DOHH2 (cell line): Measurements from ENCODE around the gene SRD5A1.

Experiments
- H3F3A ChIP-seq: fragments of 200-600 bp; sonication (generic), shearing (Covaris generic); 2 replicates; pipeline ENCODE4 v1.6.0; 2016; ENCODE audit warnings: antibody characterized with exemption, mild to moderate bottlenecking; ENCODE audit not compliant: control insufficient read depth, insufficient read depth
- H3K27ac ChIP-seq: fragments of 200-600 bp; sonication (generic); 2 replicates; pipeline ENCODE4 v1.5.1; 2014; ENCODE audit warnings: low read depth, mild to moderate bottlenecking, low read length, moderate library complexity
- H3K27me3 ChIP-seq: fragments of 200-600 bp; sonication (generic); 2 replicates; pipeline ENCODE4 v1.6.1; 2014; ENCODE audit warnings: mild to moderate bottlenecking, low read length, mixed read lengths; ENCODE audit not compliant: control insufficient read depth
- H3K36me3 ChIP-seq: fragments of 200-600 bp; sonication (generic); 2 replicates; pipeline ENCODE4 v1.6.1; 2014; ENCODE audit warnings: mild to moderate bottlenecking, low read length, moderate library complexity, mixed read lengths; ENCODE audit not compliant: control insufficient read depth
- H3K4me1 ChIP-seq: fragments of 200-600 bp; sonication (generic); 2 replicates; pipeline ENCODE4 v1.6.1; 2014; ENCODE audit warnings: mild to moderate bottlenecking, low read length, mixed read lengths; ENCODE audit not compliant: control insufficient read depth
- H3K4me2 ChIP-seq: fragments of 200-600 bp; sonication (generic); 2 replicates; pipeline ENCODE4 v1.6.0; 2014; ENCODE audit warnings: mild to moderate bottlenecking, low read length, moderate library complexity
- H3K4me3 ChIP-seq: fragments of 200-600 bp; sonication (generic); 2 replicates; pipeline ENCODE4 v1.5.1; 2014; ENCODE audit warnings: mild to moderate bottlenecking, low read length, mixed read lengths
- H3K79me2 ChIP-seq: fragments of 200-600 bp; sonication (generic); 2 replicates; pipeline ENCODE4 v1.6.1; 2014; ENCODE audit warnings: mild to moderate bottlenecking, low read length, mixed read lengths; ENCODE audit not compliant: control insufficient read depth
- H3K9me2 ChIP-seq: fragments of 200-600 bp; sonication (generic); replicated peaks from 2 replicates; pipeline ENCODE4 v1.6.1; 2014; ENCODE audit warnings: mild to moderate bottlenecking, low read length, mixed read lengths; ENCODE audit not compliant: control insufficient read depth
- H3K9me3 ChIP-seq: fragments of 200-600 bp; sonication (generic); 2 replicates; pipeline ENCODE4 v1.6.1; 2014; ENCODE audit warnings: antibody characterized with exemption, low read length, mixed read lengths; ENCODE audit not compliant: control insufficient read depth, insufficient read depth
- H4K20me1 ChIP-seq: fragments of 200-600 bp; sonication (generic); 2 replicates; pipeline ENCODE4 v1.6.0; 2014; ENCODE audit warnings: low read depth, mild to moderate bottlenecking, antibody characterized with exemption, low read length, moderate library complexity; ENCODE audit not compliant: control insufficient read depth, insufficient read depth
- CTCF ChIP-seq: fragments of 200-600 bp; sonication (generic); IDR thresholded peaks from one replicate; pipeline ENCODE4 v1.5.1; 2014; ENCODE audit warnings: antibody characterized with exemption, mild to moderate bottlenecking, low read depth, low read length; ENCODE audit not compliant: poor library complexity, severe bottlenecking
- EZH2phosphoT487 ChIP-seq: fragments of 200-600 bp; sonication (generic); IDR thresholded peaks from 2 replicates; pipeline ENCODE4 v1.6.1; 2017; ENCODE audit warnings: borderline replicate concordance, mild to moderate bottlenecking, antibody characterized with exemption, low read length, moderate library complexity, mixed read lengths

The SRD5A1 gene

GRCh38 chr5:6673963-6674362 lies 40.7 kb downstream of the SRD5A1 start:
- H3K27ac ChIP-seq: no peak overlapping the region
- H3F3A ChIP-seq: no peaks in the 10 kb centered on the region
- no peak overlapping the region for H3K4me2 ChIP-seq
- H3K9me3 ChIP-seq: no peaks in the 10 kb centered on the region
- no peaks in the 10 kb centered on the region for H4K20me1 ChIP-seq
- no peaks in the 10 kb centered on the region; the same call in 1 of the 2 replicates for H3K36me3 ChIP-seq
- H3K9me2 ChIP-seq: no peaks in the 10 kb centered on the region
- no peaks in the 10 kb centered on the region for H3K4me1 ChIP-seq
- no peak for TF ChIP-seq EZH2phosphoT487
- no peak for TF ChIP-seq CTCF
- H3K4me3 ChIP-seq: no peak overlapping the region
- H3K27me3 ChIP-seq: no peaks in the 10 kb centered on the region
- no peaks in the 10 kb centered on the region for H3K79me2 ChIP-seq

GRCh38 chr5:6674421-6674820 lies 41.2 kb downstream of the SRD5A1 start:
- Histone ChIP-seq H3K4me2 (no peak overlapping the region), H3K9me3 (no peaks in the 10 kb centered on the region), H3K36me3 (no peaks in the 10 kb centered on the region; the same call in 1 of the 2 replicates), H4K20me1 (no peaks in the 10 kb centered on the region), H3K27ac (no peak overlapping the region), H3K79me2 (no peaks in the 10 kb centered on the region), H3K27me3 (no peaks in the 10 kb centered on the region), H3K9me2 (no peaks in the 10 kb centered on the region), H3F3A (no peaks in the 10 kb centered on the region), H3K4me1 (no peaks in the 10 kb centered on the region), H3K4me3 (no peak overlapping the region)
- TF ChIP-seq CTCF: no peak
- no peak for TF ChIP-seq EZH2phosphoT487

GRCh38 chr5:6674886-6675285 lies 41.6 kb downstream of the SRD5A1 start:
- H3F3A ChIP-seq: no peaks in the 10 kb centered on the region
- peaks cover 4% of the 10 kb centered on the region; the same call in 1 of the 2 replicates for H3K27me3 ChIP-seq
- no peak overlapping the region for H3K4me3 ChIP-seq
- H3K4me2 ChIP-seq: no peak overlapping the region
- H3K9me2 ChIP-seq: no peaks in the 10 kb centered on the region
- H3K27ac ChIP-seq: no peak overlapping the region
- no peaks in the 10 kb centered on the region; the same call in 1 of the 2 replicates for H3K36me3 ChIP-seq
- no peak for TF ChIP-seq EZH2phosphoT487
- no peaks in the 10 kb centered on the region for H3K9me3 ChIP-seq
- no peaks in the 10 kb centered on the region for H4K20me1 ChIP-seq
- no peaks in the 10 kb centered on the region for H3K79me2 ChIP-seq
- no peaks in the 10 kb centered on the region for H3K4me1 ChIP-seq

GRCh38 chr5:6675784-6676491 lies 42.7 kb downstream of the SRD5A1 start:
- peak; percentile 26 for TF ChIP-seq CTCF
- no peak for TF ChIP-seq EZH2phosphoT487
- Histone ChIP-seq H3F3A (no peaks in the 10 kb centered on the region), H3K4me1 (no peaks in the 10 kb centered on the region), H4K20me1 (no peaks in the 10 kb centered on the region), H3K27me3 (peaks cover 9% of the 10 kb centered on the region), H3K4me3 (no peak overlapping the region), H3K27ac (no peak overlapping the region), H3K4me2 (no peak overlapping the region), H3K9me3 (no peaks in the 10 kb centered on the region), H3K36me3 (no peaks in the 10 kb centered on the region), H3K79me2 (no peaks in the 10 kb centered on the region), H3K9me2 (no peaks in the 10 kb centered on the region)
